NCI-H774 (cell line): ENCODE data around the gene ARHGAP26.

Experiments
- DNase-seq: peaks from one replicate; lab custom pipeline; 2025; lab: John Stamatoyannopoulos, UW

The ARHGAP26 gene

GRCh38 chr5:142769793-142770649 lies at the start of gene ARHGAP26:
Gene ARHGAP26, plus strand, starts transcription at chr5:142770377. Its CDS starts 385 bp downstream, at chr5:142770762.
- DNase-seq, result peak; percentile 94

- peak; percentile 85 for DNase-seq
Observed at GRCh38 chr5:142720641-142721271, 49.4 kb upstream of the ARHGAP26 start.

- no peak for DNase-seq
Observed at GRCh38 chr5:142722146-142722545, 48.0 kb upstream of the ARHGAP26 start.

GRCh38 chr5:142722896-142723295 lies 47.3 kb upstream of the ARHGAP26 start:
- DNase-seq, result no peak

- no peak for DNase-seq
Observed at GRCh38 chr5:142724821-142725220, 45.4 kb upstream of the ARHGAP26 start.

- no peak for DNase-seq
Observed at GRCh38 chr5:142725231-142726187, 44.7 kb upstream of the ARHGAP26 start.

- DNase-seq, result no peak
Observed at GRCh38 chr5:142726188-142726731, 43.9 kb upstream of the ARHGAP26 start.

GRCh38 chr5:142727735-142728047 lies 42.5 kb upstream of the ARHGAP26 start:
- DNase-seq, result no peak

GRCh38 chr5:142735323-142736246 lies 34.6 kb upstream of the ARHGAP26 start:
- DNase-seq, result no peak

GRCh38 chr5:142736247-142736632 lies 33.9 kb upstream of the ARHGAP26 start:
- no peak for DNase-seq

GRCh38 chr5:142737179-142737578 lies 33.0 kb upstream of the ARHGAP26 start:
- no peak for DNase-seq

- DNase-seq, result peak; percentile 18
Observed at GRCh38 chr5:142740474-142741242, 29.5 kb upstream of the ARHGAP26 start.

GRCh38 chr5:142743592-142744441 lies 26.4 kb upstream of the ARHGAP26 start:
- DNase-seq, result no peak

- DNase-seq, result no peak
Observed at GRCh38 chr5:142745268-142745667, 24.9 kb upstream of the ARHGAP26 start.

- no peak for DNase-seq
Observed at GRCh38 chr5:142746532-142747433, 23.4 kb upstream of the ARHGAP26 start.

GRCh38 chr5:142748132-142748531 lies 22.0 kb upstream of the ARHGAP26 start:
- no peak for DNase-seq

- no peak for DNase-seq
Observed at GRCh38 chr5:142748568-142749249, 21.5 kb upstream of the ARHGAP26 start.

GRCh38 chr5:142749321-142749720 lies 20.9 kb upstream of the ARHGAP26 start:
- DNase-seq, result no peak
